PC-3 (cell line): Measurements from ENCODE around the gene PLXNC1. TPM values are rescaled to one million over a fixed set of nuclear protein-coding genes. Genes with fewer than 3 reads are reported as not detected.

Experiments used
- ATAC-seq: fragments of 200-7000 bp; cut with Tn5 transposase; 2 replicates; pipeline ENCODE4 v1.9.1; 2020; ENCODE audit warnings: mild to moderate bottlenecking, moderate library complexity
- BruUV-seq: library from RNA; stranded (reverse); fragments of 400-500 nt; replicated peaks from 2 replicates; lab custom pipeline; 2021; lab: Mats Ljungman, UMichigan
- CTCF ChIA-PET: fragments of 300-600 bp; sonication (Branson Sonifier 250); formaldehyde crosslinking; loops from one replicate; lab custom pipeline; 2022; ENCODE audit warnings: antibody characterized with exemption; lab: Charles Lee
- POLR2A ChIA-PET: fragments of 300-600 bp; sonication (Branson Sonifier 250); formaldehyde crosslinking; loops from one replicate; lab custom pipeline; 2022; ENCODE audit warnings: antibody characterized with exemption; ENCODE audit not compliant: unreplicated experiment; lab: Charles Lee
- DNase-seq: peaks from one replicate; pipeline ENCODE4 v3.0.0-alpha.2; 2015
- H2AFZ ChIP-seq: fragments of 300-600 bp; sonication (generic); 2 replicates; pipeline ENCODE4 v1.6.0; 2016; ENCODE audit warnings: antibody characterized with exemption, low read length
- H3F3A ChIP-seq: fragments of 300-600 bp; sonication (generic); one replicate; pipeline ENCODE4 v1.6.0; 2017; ENCODE audit warnings: antibody characterized with exemption, low read length, control low read depth, mild to moderate bottlenecking; ENCODE audit not compliant: unreplicated experiment
- H3K27ac ChIP-seq: fragments of 300-600 bp; sonication (generic); 2 replicates; pipeline ENCODE4 v1.5.1; 2016; ENCODE audit warnings: mild to moderate bottlenecking, low read length
- H3K27me3 ChIP-seq: fragments of 300-600 bp; sonication (generic); 2 replicates; pipeline ENCODE4 v1.6.1; 2016; ENCODE audit warnings: low read length, mixed read lengths
- H3K36me3 ChIP-seq: fragments of 300-600 bp; sonication (generic); 2 replicates; pipeline ENCODE4 v1.6.1; 2016; ENCODE audit warnings: low read depth, mixed run types, low read length, mixed read lengths
- H3K4me1 ChIP-seq: fragments of 300-600 bp; sonication (generic); 2 replicates; pipeline ENCODE4 v1.5.1; 2016; ENCODE audit warnings: low read length; ENCODE audit not compliant: insufficient read depth
- H3K4me2 ChIP-seq: fragments of 300-600 bp; sonication (generic); 2 replicates; pipeline ENCODE4 v1.6.0; 2016; ENCODE audit warnings: low read length
- H3K4me3 ChIP-seq: fragments of 300-600 bp; sonication (generic); 2 replicates; pipeline ENCODE4 v1.5.1; 2016; ENCODE audit warnings: mild to moderate bottlenecking, low read length, mixed read lengths
- H3K79me2 ChIP-seq: fragments of 300-600 bp; sonication (generic); 2 replicates; pipeline ENCODE4 v1.6.1; 2017; ENCODE audit warnings: low read length, mixed read lengths
- H3K9ac ChIP-seq: fragments of 300-600 bp; sonication (generic); 2 replicates; pipeline ENCODE4 v1.6.0; 2016; ENCODE audit warnings: mild to moderate bottlenecking, low read length
- H3K9me2 ChIP-seq: fragments of 300-600 bp; sonication (generic); replicated peaks from 2 replicates; pipeline ENCODE4 v1.6.1; 2016; ENCODE audit warnings: mixed run types, low read length, mixed read lengths
- H3K9me3 ChIP-seq: fragments of 300-600 bp; sonication (generic); 2 replicates; pipeline ENCODE4 v1.6.1; 2016; ENCODE audit warnings: low read length, mixed read lengths
- H4K20me1 ChIP-seq: fragments of 300-600 bp; sonication (generic); 2 replicates; pipeline ENCODE4 v1.6.1; 2016; ENCODE audit warnings: low read length, mixed read lengths
- CTCF ChIP-seq: fragments of 300-600 bp; sonication (generic); conservative IDR thresholded peaks from 2 replicates; pipeline ENCODE4 v1.5.1; 2017; ENCODE audit warnings: antibody characterized with exemption, low read depth, mild to moderate bottlenecking, low read length
- EZH2 ChIP-seq: fragments of 300-600 bp; sonication (generic); IDR thresholded peaks from one replicate; pipeline ENCODE4 v1.6.1; 2017; ENCODE audit warnings: antibody characterized with exemption, mild to moderate bottlenecking, low read length; ENCODE audit not compliant: unreplicated experiment
- EZH2phosphoT487 ChIP-seq: fragments of 300-600 bp; sonication (generic); IDR thresholded peaks from 2 replicates; pipeline ENCODE4 v1.6.1; 2018; ENCODE audit warnings: mild to moderate bottlenecking, antibody characterized with exemption, low read length, borderline replicate concordance
- intact Hi-C: fragments of 100-400 bp; cut with micrococcal nuclease; formaldehyde crosslinking; loops from 2 replicates; pipeline ENCODE4 v1.9.0; 2023
- total RNA-seq: library from RNA; depleted of rRNA; stranded (reverse); fragments of >200 nt; gene quantifications from 2 replicates; pipeline ENCODE4 v1.2.3, GENCODE V29; 2014

PLXNC1 gene
- total RNA-seq, 1 experiment from 2014 or later = 0.15 TPM

GRCh38 chr12:94184995-94185719 lies 36.8 kb downstream of the PLXNC1 start:
- no peak overlapping the region for H3K4me3 ChIP-seq
- no peaks in the 10 kb centered on the region for H3K79me2 ChIP-seq
- ChIA-PET POLR2A (no interaction called here), CTCF (no interaction called here)
- DNase-seq (no peak), ATAC-seq (no peak)
- H3K9ac ChIP-seq = no peak overlapping the region
- H3K27ac ChIP-seq = no peak overlapping the region
- intact Hi-C loops = no loop called here
- H3F3A ChIP-seq = no peaks in the 10 kb centered on the region
- no peaks in the 10 kb centered on the region for H3K36me3 ChIP-seq
- H2AFZ ChIP-seq = no peak overlapping the region
- H4K20me1 ChIP-seq = no peaks in the 10 kb centered on the region
- no peak overlapping the region for H3K4me2 ChIP-seq
- H3K4me1 ChIP-seq = peaks cover 14% of the 10 kb centered on the region
- peaks cover 15% of the 10 kb centered on the region; the same call in 1 of the 2 replicates for H3K27me3 ChIP-seq
- TF ChIP-seq CTCF (no peak), EZH2phosphoT487 (no peak), EZH2 (no peak)
- H3K9me2 ChIP-seq = no peaks in the 10 kb centered on the region
- no peaks in the 10 kb centered on the region for H3K9me3 ChIP-seq
- BruUV-seq = no TSS peak

- Histone ChIP-seq H3K9me3 (no peaks in the 10 kb centered on the region), H3K9ac (no peak overlapping the region), H3F3A (no peaks in the 10 kb centered on the region), H3K4me1 (peaks cover 9% of the 10 kb centered on the region), H3K4me3 (no peak overlapping the region), H3K79me2 (no peaks in the 10 kb centered on the region), H3K27me3 (peaks cover 15% of the 10 kb centered on the region; the same call in 1 of the 2 replicates), H3K27ac (no peak overlapping the region), H3K9me2 (no peaks in the 10 kb centered on the region), H4K20me1 (no peaks in the 10 kb centered on the region), H3K4me2 (no peak overlapping the region), H2AFZ (no peak overlapping the region), H3K36me3 (no peaks in the 10 kb centered on the region)
- intact Hi-C loops = no loop called here
- ATAC-seq (no peak), DNase-seq (no peak)
- POLR2A ChIA-PET = no interaction called here
- CTCF ChIA-PET = no interaction called here
- BruUV-seq = no TSS peak
- TF ChIP-seq CTCF (no peak), EZH2 (no peak), EZH2phosphoT487 (no peak)
Measured at GRCh38 chr12:94185801-94186200, 37.4 kb downstream of the PLXNC1 start.

GRCh38 chr12:94186278-94187241 lies 38.2 kb downstream of the PLXNC1 start:
- H3K4me1 ChIP-seq = peaks cover 2% of the 10 kb centered on the region
- no peaks in the 10 kb centered on the region for H3K36me3 ChIP-seq
- no peak overlapping the region for H3K27ac ChIP-seq
- intact Hi-C loops = no loop called here
- H3K9me2 ChIP-seq = no peaks in the 10 kb centered on the region
- H3K4me2 ChIP-seq = no peak overlapping the region
- H2AFZ ChIP-seq = no peak overlapping the region
- H3K27me3 ChIP-seq = peaks cover 15% of the 10 kb centered on the region; the same call in 1 of the 2 replicates
- H3K4me3 ChIP-seq = no peak overlapping the region
- ATAC-seq = no peak
- H3F3A ChIP-seq = no peaks in the 10 kb centered on the region
- no peaks in the 10 kb centered on the region for H3K79me2 ChIP-seq
- no peak for DNase-seq
- ChIA-PET CTCF (no interaction called here), POLR2A (no interaction called here)
- no peaks in the 10 kb centered on the region for H3K9me3 ChIP-seq
- no peak for TF ChIP-seq EZH2
- TF ChIP-seq EZH2phosphoT487 = no peak
- no peak for TF ChIP-seq CTCF
- no peak overlapping the region for H3K9ac ChIP-seq
- no peaks in the 10 kb centered on the region for H4K20me1 ChIP-seq
- BruUV-seq = no TSS peak
